ENCODE results near the gene POLR2J.

- TF ChIP-seq CTCF (conservative IDR thresholded peaks at IDR 0.05; ENCODE audit: low read length) (no peak), EZH2phosphoT487 (IDR thresholded peaks at IDR 0.05; ENCODE audit: borderline replicate concordance, low read depth, low read length) (no peak)
Observed at GRCh38 chr7:102469351-102469971, 9.3 kb downstream of the POLR2J start.

Measured in OCI-LY7 (cell line).